Measurements from ENCODE around the gene SOX13. TPM values are rescaled to one million over a fixed set of nuclear protein-coding genes. Genes with fewer than 3 reads are reported as not detected.

Gene SOX13
- total RNA-seq, 1 experiment from 2014 or later = 81.9 TPM

DNA sequence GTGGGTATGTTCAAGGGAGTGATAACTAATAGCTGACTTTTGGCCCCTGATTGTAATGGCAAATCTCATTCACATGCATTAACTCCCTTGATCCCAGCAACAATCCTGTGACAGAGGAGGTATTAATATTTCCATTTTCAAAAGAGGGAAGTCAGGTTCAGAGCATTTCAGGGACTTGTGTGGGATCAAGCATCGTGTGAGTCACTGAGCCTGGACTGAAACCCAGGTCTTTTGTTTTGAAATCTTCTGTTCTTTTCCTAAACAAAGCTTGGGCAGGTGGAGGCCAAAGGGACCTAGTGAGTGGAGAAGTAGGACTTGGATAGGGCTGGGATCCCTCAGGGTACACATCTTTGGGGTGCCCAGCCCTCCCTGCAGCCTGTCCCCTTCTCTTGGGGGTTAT is 41.0 kb downstream of the SOX13 start:
- Histone ChIP-seq H3K4me3 (ENCODE audit: low read length) (no peak overlapping the region), H3K36me3 (ENCODE audit: low read depth, low read length) (peaks cover 44% of the 10 kb centered on the region), H3K4me2 (ENCODE audit: low read length) (no peak overlapping the region), H3K4me1 (ENCODE audit: insufficient read depth, low read length) (peaks cover 12% of the 10 kb centered on the region), H2AFZ (ENCODE audit: low read length) (no peak overlapping the region), H3K27me3 (ENCODE audit: low read length) (no peaks in the 10 kb centered on the region), H3K9me3 (ENCODE audit: low read length) (no peaks in the 10 kb centered on the region), H3K9ac (ENCODE audit: low read length) (no peak overlapping the region), H3K27ac (ENCODE audit: low read length) (no peak overlapping the region), H3K79me2 (ENCODE audit: low read length) (peaks cover 69% of the 10 kb centered on the region), H3K9me2 (replicated peaks; ENCODE audit: low read length) (no peaks in the 10 kb centered on the region), H3F3A (ENCODE audit: low read length, unreplicated experiment) (no peaks in the 10 kb centered on the region), H4K20me1 (ENCODE audit: low read length) (peaks cover 8% of the 10 kb centered on the region; the same call in 1 of the 2 replicates)
- no TSS peak for BruUV-seq (replicated peaks)
- no peak for ATAC-seq
- POLR2A ChIA-PET (ENCODE audit: unreplicated experiment) = interaction anchor here (0.6 kb wide), 1 partner anchor 26 kb away, joined by 5 read pairs; no protein-coding TSS in a partner anchor
- intact Hi-C loops (cut with micrococcal nuclease) = no loop called here
- CTCF ChIA-PET = interaction anchor here (0.6 kb wide), 1 partner anchor 85 kb away, joined by 3 read pairs; no protein-coding TSS in a partner anchor
- no peak for DNase-seq
- TF ChIP-seq, protein P1, sequence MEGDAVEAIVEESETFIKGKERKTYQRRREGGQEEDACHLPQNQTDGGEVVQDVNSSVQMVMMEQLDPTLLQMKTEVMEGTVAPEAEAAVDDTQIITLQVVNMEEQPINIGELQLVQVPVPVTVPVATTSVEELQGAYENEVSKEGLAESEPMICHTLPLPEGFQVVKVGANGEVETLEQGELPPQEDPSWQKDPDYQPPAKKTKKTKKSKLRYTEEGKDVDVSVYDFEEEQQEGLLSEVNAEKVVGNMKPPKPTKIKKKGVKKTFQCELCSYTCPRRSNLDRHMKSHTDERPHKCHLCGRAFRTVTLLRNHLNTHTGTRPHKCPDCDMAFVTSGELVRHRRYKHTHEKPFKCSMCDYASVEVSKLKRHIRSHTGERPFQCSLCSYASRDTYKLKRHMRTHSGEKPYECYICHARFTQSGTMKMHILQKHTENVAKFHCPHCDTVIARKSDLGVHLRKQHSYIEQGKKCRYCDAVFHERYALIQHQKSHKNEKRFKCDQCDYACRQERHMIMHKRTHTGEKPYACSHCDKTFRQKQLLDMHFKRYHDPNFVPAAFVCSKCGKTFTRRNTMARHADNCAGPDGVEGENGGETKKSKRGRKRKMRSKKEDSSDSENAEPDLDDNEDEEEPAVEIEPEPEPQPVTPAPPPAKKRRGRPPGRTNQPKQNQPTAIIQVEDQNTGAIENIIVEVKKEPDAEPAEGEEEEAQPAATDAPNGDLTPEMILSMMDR (conservative IDR thresholded peaks at IDR 0.05; ENCODE audit: low read depth, low read length) = no peak
- no peak for TF ChIP-seq EZH2 (IDR thresholded peaks at IDR 0.05; ENCODE audit: low read length, unreplicated experiment)
- no peak for TF ChIP-seq EZH2phosphoT487 (IDR thresholded peaks at IDR 0.05; ENCODE audit: borderline replicate concordance, low read length)

GRCh38 chr1:204114606-204115005 is 41.7 kb downstream of the SOX13 start:
- no peak overlapping the region for H3K4me3 ChIP-seq (ENCODE audit: low read length)
- H3K9me3 ChIP-seq (ENCODE audit: low read length) = no peaks in the 10 kb centered on the region
- H3K79me2 ChIP-seq (ENCODE audit: low read length) = peaks cover 62% of the 10 kb centered on the region
- peaks cover 12% of the 10 kb centered on the region for H3K4me1 ChIP-seq (ENCODE audit: insufficient read depth, low read length)
- no peak overlapping the region for H3K9ac ChIP-seq (ENCODE audit: low read length)
- BruUV-seq (replicated peaks) = no TSS peak
- intact Hi-C loops (cut with micrococcal nuclease) = no loop called here
- ATAC-seq = no peak
- H3K4me2 ChIP-seq (ENCODE audit: low read length) = no peak overlapping the region
- H3K9me2 ChIP-seq (replicated peaks; ENCODE audit: low read length) = no peaks in the 10 kb centered on the region
- TF ChIP-seq, protein P1 (conservative IDR thresholded peaks at IDR 0.05; ENCODE audit: low read depth, low read length) = no peak
- TF ChIP-seq EZH2 (IDR thresholded peaks at IDR 0.05; ENCODE audit: low read length, unreplicated experiment) = no peak
- TF ChIP-seq EZH2phosphoT487 (IDR thresholded peaks at IDR 0.05; ENCODE audit: borderline replicate concordance, low read length) = no peak
- no peak overlapping the region for H3K27ac ChIP-seq (ENCODE audit: low read length)
- peaks cover 8% of the 10 kb centered on the region; the same call in 1 of the 2 replicates for H4K20me1 ChIP-seq (ENCODE audit: low read length)
- H3K36me3 ChIP-seq (ENCODE audit: low read depth, low read length) = peaks cover 49% of the 10 kb centered on the region
- CTCF ChIA-PET = no interaction called here
- H3K27me3 ChIP-seq (ENCODE audit: low read length) = no peaks in the 10 kb centered on the region
- no peak overlapping the region for H2AFZ ChIP-seq (ENCODE audit: low read length)
- H3F3A ChIP-seq (ENCODE audit: low read length, unreplicated experiment) = no peaks in the 10 kb centered on the region
- DNase-seq = no peak
- POLR2A ChIA-PET (ENCODE audit: unreplicated experiment) = no interaction called here

- intact Hi-C loops (cut with micrococcal nuclease) = no loop called here
- peaks cover 59% of the 10 kb centered on the region for H3K79me2 ChIP-seq (ENCODE audit: low read length)
- H3F3A ChIP-seq (ENCODE audit: low read length, unreplicated experiment) = no peaks in the 10 kb centered on the region
- peaks cover 49% of the 10 kb centered on the region for H3K36me3 ChIP-seq (ENCODE audit: low read depth, low read length)
- peaks cover 12% of the 10 kb centered on the region for H3K4me1 ChIP-seq (ENCODE audit: insufficient read depth, low read length)
- H2AFZ ChIP-seq (ENCODE audit: low read length) = no peak overlapping the region
- CTCF ChIA-PET = no interaction called here
- no peak overlapping the region for H3K9ac ChIP-seq (ENCODE audit: low read length)
- no peak overlapping the region for H3K4me2 ChIP-seq (ENCODE audit: low read length)
- H3K9me3 ChIP-seq (ENCODE audit: low read length) = no peaks in the 10 kb centered on the region
- DNase-seq = no peak
- ATAC-seq = no peak
- H3K9me2 ChIP-seq (replicated peaks; ENCODE audit: low read length) = no peaks in the 10 kb centered on the region
- peaks cover 8% of the 10 kb centered on the region; the same call in 1 of the 2 replicates for H4K20me1 ChIP-seq (ENCODE audit: low read length)
- BruUV-seq (replicated peaks) = no TSS peak
- no peak overlapping the region for H3K27ac ChIP-seq (ENCODE audit: low read length)
- POLR2A ChIA-PET (ENCODE audit: unreplicated experiment) = no interaction called here
- TF ChIP-seq, protein P1 (conservative IDR thresholded peaks at IDR 0.05; ENCODE audit: low read depth, low read length) = no peak
- TF ChIP-seq EZH2phosphoT487 (IDR thresholded peaks at IDR 0.05; ENCODE audit: borderline replicate concordance, low read length) (no peak), EZH2 (IDR thresholded peaks at IDR 0.05; ENCODE audit: low read length, unreplicated experiment) (no peak)
- H3K4me3 ChIP-seq (ENCODE audit: low read length) = no peak overlapping the region
- H3K27me3 ChIP-seq (ENCODE audit: low read length) = no peaks in the 10 kb centered on the region
Measured at GRCh38 chr1:204115116-204115515, 42.2 kb downstream of the SOX13 start.

Data from PC-3 (cell line).